Activated T-cell treated with anti-CD3 and anti-CD28 coated beads, Interleukin-2, amount 50 U/mL, for 24 hours (primary cell): ENCODE measurements around the gene RAB6D.
"Not testable (repeated sequence)": the region's sequence is repeated elsewhere in the genome, so short reads cannot be mapped to it uniquely, and the experiment has no call there.

Source experiments
- DNase-seq: peaks from one replicate; pipeline ENCODE4 v3.0.0-alpha.2; 2020
- H3K27ac Mint-ChIP-seq: 2 replicates; pipeline ENCODE4 v1.8.0; 2020; ENCODE audit warnings: mild to moderate bottlenecking, mixed read lengths
- H3K27me3 Mint-ChIP-seq: 2 replicates; pipeline ENCODE4 v1.8.0; 2020; ENCODE audit warnings: mixed read lengths
- H3K36me3 Mint-ChIP-seq: 2 replicates; pipeline ENCODE4 v1.8.0; 2020; ENCODE audit warnings: low read depth, mixed read lengths
- H3K4me1 Mint-ChIP-seq: 2 replicates; pipeline ENCODE4 v1.8.0; 2020; ENCODE audit warnings: low read depth, mixed read lengths
- H3K4me3 Mint-ChIP-seq: 2 replicates; pipeline ENCODE4 v1.8.0; 2020; ENCODE audit warnings: mild to moderate bottlenecking, moderate library complexity, mixed read lengths
- H3K9me3 Mint-ChIP-seq: 2 replicates; pipeline ENCODE4 v1.8.0; 2020; ENCODE audit warnings: mixed read lengths

Gene RAB6D

DNA sequence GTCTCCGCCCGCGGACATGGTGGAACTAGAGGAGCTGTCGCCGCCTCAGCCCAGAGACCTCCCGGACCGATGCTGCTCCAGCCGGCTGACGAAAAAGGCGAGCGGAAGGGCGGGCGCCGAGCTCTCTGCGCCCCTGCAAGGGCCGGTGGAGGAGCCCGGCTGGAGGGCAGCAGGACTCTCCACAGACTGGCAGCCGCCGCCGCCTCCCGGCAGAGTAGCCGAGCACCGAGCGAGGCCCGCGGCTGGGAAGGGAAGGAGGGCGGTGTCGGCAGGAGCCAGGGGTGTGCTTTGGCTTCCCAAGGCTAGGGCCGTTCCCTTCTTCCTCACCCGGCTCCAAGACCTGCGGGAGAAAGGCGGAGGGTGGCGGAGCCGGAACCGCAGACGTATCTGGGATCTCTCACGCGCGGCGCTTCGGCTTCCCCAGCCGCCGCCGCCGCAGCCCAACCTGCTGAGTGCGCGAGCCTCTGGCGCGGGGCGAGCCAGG lies at the start of gene RAB6D:
Gene RAB6D (minus strand): TSS at position 466 of the 484 bp plus-strand sequence. CDS start 448 bp downstream, at position 18.
- H3K4me1 Mint-ChIP-seq, DNase-seq, H3K27ac Mint-ChIP-seq, H3K36me3 Mint-ChIP-seq, H3K9me3 Mint-ChIP-seq: not testable (repeated sequence)
- Mint-ChIP-seq H3K27me3 (peaks cover 62% of the 10 kb centered on the region), H3K4me3 (peak within 1 kb of the TSS; percentile 31)

DNA sequence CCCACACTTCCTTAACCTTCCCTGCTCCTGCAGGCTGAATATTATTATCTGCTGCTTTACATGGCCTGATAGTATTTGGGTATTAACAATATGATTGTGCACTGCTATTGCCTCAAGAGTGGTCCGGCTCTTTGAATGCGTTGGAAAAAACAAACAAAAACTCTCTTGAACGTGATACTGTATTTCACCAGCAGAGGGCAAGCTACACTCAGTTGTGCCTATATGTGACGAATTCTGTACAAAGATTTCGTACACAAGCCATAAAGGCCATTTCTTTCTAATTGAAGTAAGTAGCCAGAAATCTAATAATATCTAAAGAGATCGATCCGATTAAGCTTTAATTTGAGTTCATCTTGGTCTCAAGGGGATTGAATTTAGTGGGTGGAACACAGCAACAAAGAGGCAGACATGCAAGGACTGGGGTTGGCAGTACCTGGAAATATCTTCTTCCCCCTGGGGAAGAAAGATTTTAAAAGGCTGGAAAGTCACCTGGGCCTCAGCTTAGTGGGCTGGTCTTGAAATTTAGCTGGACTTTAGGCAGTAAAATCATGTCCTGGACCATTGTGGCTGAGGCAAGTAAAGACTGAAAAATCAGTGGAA lies 49.3 kb upstream of the RAB6D start:
- DNase-seq, result no peak
- no peaks in the 10 kb centered on the region for H3K36me3 Mint-ChIP-seq
- H3K4me1 Mint-ChIP-seq, result no peaks in the 10 kb centered on the region
- H3K4me3 Mint-ChIP-seq, result no peak overlapping the region
- H3K27me3 Mint-ChIP-seq, result peaks cover 56% of the 10 kb centered on the region
- H3K27ac Mint-ChIP-seq, result no peak overlapping the region
- H3K9me3 Mint-ChIP-seq, result no peaks in the 10 kb centered on the region

DNA sequence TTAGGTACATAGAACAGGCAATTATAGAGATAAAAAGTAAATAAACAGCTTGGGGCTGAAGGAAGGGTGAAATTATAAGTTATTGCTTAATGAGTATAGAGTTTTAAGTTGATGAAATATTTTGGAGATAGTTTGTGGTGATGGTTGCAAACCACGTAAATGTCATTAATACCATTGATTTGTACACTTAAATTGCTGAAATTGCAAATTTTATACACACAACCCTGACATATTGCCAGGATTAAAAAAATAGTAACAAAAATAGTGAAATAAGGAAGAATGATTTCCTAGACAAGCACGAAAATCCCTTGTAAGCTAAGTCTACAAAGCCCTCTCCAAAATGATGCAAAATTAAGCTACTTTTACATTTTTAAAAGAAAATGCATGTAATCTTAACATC lies 46.2 kb upstream of the RAB6D start:
- Mint-ChIP-seq H3K27me3 (peaks cover 61% of the 10 kb centered on the region), H3K9me3 (no peaks in the 10 kb centered on the region), H3K36me3 (no peaks in the 10 kb centered on the region), H3K4me3 (no peak overlapping the region), H3K27ac (no peak overlapping the region), H3K4me1 (no peaks in the 10 kb centered on the region)
- DNase-seq, result no peak

DNA sequence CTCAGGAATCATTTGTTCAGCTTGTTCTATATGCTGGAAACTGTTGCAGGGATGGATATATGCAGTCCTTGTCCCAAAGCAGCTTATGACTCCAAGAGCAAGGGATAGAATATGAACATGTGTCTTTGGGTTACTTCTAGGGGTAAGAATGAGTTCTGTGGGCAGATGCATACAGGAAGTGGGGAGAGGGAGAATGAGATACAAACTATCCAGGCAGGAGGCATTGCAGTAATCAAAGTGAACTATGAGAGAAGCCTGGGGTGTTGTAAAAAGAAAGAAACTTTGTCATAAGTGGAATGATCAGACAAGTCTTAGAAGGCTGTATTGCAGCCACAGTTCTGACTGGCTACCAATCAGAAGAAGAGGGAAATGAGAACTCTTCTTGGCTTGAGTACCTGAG lies 44.8 kb upstream of the RAB6D start:
- H3K4me1 Mint-ChIP-seq, result peaks cover 3% of the 10 kb centered on the region
- no peak overlapping the region for H3K27ac Mint-ChIP-seq
- no peak overlapping the region for H3K4me3 Mint-ChIP-seq
- no peaks in the 10 kb centered on the region for H3K9me3 Mint-ChIP-seq
- H3K27me3 Mint-ChIP-seq, result peaks cover 68% of the 10 kb centered on the region
- DNase-seq, result no peak
- no peaks in the 10 kb centered on the region for H3K36me3 Mint-ChIP-seq

DNA sequence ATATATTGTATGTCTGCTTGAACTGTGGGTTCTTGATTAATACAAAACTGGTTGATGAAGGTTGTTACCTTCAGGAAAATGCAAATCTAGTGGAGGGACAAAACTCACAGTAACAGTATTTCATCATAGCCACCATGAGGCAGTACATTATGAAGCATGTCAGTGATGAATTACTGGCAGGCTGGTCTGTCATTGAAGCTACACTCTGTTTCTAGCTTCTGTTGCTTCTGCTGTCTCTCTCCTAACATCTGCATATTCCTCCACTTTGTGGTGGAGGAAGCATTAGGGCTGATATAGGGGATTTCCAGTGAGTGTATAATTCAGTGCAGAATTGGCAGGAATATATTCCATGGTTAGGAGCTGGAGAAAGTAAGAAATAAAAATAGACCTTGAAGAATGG lies 44.2 kb upstream of the RAB6D start:
- Mint-ChIP-seq H3K4me3 (no peak overlapping the region), H3K27ac (no peak overlapping the region), H3K36me3 (no peaks in the 10 kb centered on the region), H3K4me1 (peaks cover 3% of the 10 kb centered on the region), H3K27me3 (peaks cover 64% of the 10 kb centered on the region), H3K9me3 (no peaks in the 10 kb centered on the region)
- no peak for DNase-seq

DNA sequence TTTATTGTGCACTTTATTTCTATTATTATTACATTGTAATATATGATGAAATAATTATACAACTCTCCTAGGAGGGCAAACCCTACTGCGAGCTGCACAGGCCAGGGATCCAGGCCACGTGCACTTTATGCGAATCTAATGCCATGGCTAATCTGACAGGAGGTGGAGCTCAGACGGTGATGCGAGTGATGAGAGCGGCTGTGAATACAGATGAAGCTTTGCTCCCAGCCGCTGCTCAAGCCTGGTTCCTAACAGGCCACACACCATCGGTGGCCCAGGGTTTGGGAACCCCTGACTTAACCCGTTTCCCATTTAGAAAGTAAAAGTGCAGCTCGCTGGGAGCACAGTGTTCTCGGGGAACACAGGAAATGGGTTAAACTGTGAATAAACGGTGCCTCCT lies 40.8 kb upstream of the RAB6D start:
- no peak for DNase-seq
- no peaks in the 10 kb centered on the region for H3K9me3 Mint-ChIP-seq
- peaks cover 3% of the 10 kb centered on the region for H3K4me1 Mint-ChIP-seq
- no peak overlapping the region for H3K27ac Mint-ChIP-seq
- H3K4me3 Mint-ChIP-seq, result no peak overlapping the region
- H3K27me3 Mint-ChIP-seq, result peaks cover 60% of the 10 kb centered on the region
- no peaks in the 10 kb centered on the region for H3K36me3 Mint-ChIP-seq

DNA sequence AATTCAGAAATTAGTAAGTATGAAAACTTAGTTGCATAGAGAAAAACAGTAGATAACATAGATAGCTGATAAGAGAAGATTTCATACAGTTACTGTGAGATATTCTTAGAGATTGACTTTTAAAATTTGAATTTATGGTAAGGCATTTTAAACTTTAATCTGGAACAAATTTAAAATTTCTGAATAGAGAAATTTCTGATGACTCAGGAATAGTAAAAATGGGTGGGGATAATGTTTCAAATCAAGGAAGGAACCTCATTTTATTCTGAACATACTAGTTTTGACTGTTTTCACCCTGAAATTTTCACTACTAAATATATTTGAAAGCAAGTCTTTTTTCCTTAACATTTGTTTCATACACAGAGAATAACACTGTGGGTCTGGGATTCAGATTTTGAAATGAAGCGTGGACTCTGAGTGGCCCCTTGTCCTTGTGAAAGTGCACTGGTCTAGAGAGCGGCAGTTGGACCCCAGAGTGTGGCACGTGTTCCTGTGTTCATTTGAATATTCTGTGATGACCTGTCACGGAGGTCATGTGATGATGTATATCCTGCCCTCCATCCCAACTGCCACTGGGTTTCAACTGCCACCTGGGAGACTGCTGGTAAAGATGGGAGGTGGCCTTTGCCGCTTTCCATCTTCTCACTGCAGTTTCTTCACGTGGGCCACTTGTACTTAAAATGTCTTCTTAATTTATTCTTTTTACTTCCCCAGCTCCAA lies 38.5 kb upstream of the RAB6D start:
- H3K9me3 Mint-ChIP-seq, result no peaks in the 10 kb centered on the region
- DNase-seq, result no peak
- no peaks in the 10 kb centered on the region for H3K36me3 Mint-ChIP-seq
- H3K4me1 Mint-ChIP-seq, result peaks cover 3% of the 10 kb centered on the region
- H3K27me3 Mint-ChIP-seq, result peaks cover 42% of the 10 kb centered on the region
- no peak overlapping the region for H3K27ac Mint-ChIP-seq
- no peak overlapping the region for H3K4me3 Mint-ChIP-seq

DNA sequence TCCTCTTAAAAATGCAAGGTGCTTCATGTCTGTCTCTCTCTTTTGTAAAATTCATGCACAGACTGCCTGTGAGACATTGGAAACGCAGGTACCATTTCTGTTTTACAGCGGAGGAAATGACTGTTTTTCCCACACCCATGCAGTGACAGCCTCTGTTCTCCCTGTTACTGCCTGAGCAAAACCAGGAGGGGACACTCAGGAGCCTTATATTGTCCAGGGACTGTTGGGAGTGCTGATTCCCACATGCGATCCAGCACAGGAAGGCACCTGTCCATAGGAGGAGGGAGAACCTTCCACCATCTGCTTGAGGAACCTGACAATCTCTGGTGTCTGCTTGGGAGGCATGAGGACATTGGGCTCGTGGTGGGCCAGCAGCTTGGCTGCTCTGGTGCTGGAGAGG lies 36.9 kb upstream of the RAB6D start:
- Mint-ChIP-seq H3K27me3 (peaks cover 35% of the 10 kb centered on the region), H3K4me3 (no peak overlapping the region), H3K36me3 (no peaks in the 10 kb centered on the region), H3K27ac (no peak overlapping the region), H3K9me3 (no peaks in the 10 kb centered on the region), H3K4me1 (peaks cover 3% of the 10 kb centered on the region)
- DNase-seq, result no peak

DNA sequence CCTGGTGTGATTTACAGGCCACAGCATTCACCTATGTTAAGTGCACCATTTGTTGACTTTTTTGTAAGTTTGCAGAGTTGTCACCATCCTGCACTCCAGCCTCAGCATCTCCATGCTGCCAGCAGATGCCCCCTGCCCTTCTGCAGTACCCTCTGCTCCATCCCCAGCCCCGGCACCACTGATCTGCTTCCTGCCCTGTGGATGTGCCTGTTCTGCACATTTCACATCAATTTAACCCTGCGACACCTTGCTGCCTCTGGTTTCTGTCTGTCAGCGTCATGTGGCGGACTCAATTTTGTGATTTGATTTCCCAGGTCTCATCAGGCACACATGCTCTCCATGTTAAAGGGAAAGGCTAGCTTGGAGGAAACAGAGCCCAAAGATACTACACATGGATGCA lies 36.5 kb upstream of the RAB6D start:
- not testable (repeated sequence) for H3K36me3 Mint-ChIP-seq, H3K27ac Mint-ChIP-seq, H3K4me1 Mint-ChIP-seq, H3K9me3 Mint-ChIP-seq, H3K4me3 Mint-ChIP-seq, DNase-seq
- peaks cover 31% of the 10 kb centered on the region for H3K27me3 Mint-ChIP-seq

DNA sequence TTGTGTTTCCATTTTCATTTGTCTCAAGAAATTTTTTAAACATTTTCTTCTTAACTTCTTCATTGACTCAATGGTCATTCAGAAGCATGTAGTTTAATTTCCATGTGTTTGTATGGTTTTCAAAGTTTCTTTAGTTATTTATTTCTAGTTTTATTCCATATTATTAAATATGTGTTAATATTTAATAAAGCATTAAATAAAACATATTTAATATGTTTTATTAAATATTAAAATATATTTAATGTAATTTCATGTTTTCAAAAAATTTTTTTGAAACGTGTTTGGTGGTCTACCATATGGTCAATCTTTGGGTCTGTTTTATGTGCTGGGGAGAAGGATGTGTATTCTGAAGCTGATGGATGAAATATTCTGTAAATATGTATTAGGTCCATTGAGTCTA lies 32.2 kb upstream of the RAB6D start:
- H3K4me1 Mint-ChIP-seq, H3K9me3 Mint-ChIP-seq, H3K36me3 Mint-ChIP-seq, H3K4me3 Mint-ChIP-seq, H3K27ac Mint-ChIP-seq, DNase-seq: not testable (repeated sequence)
- peaks cover 26% of the 10 kb centered on the region for H3K27me3 Mint-ChIP-seq

DNA sequence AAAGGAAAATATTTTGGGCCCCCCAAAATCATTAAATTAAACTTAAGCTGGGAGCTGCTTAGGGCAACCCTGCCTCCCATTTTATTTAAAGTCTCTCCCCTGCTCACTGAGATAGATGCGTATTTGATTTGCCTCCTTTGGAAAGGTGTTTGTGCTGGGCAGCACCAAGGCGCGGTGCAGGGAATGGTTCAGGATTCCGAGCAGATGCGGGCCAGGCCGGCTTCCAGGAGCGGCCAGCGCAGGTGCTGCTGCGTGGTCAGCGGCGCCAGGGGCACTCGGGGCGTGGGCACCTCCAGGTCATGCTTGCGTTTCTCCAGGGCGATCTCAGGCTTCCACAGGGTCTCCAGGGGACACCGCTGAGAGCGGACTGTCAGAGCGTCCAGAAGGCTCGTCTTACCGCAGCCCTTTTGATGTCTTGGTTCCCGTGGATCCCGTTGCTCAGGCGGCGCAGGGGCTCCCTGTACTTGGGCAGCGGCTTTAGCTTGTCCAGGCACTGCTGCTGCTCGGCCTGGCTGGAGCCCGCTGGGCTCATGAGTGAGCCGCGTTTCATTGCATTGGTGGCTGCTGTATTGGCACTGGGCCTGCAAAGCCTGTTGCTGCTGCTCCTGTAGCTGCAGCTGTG lies 31.2 kb upstream of the RAB6D start:
- not testable (repeated sequence) for H3K9me3 Mint-ChIP-seq, DNase-seq, H3K4me1 Mint-ChIP-seq, H3K27ac Mint-ChIP-seq, H3K36me3 Mint-ChIP-seq, H3K4me3 Mint-ChIP-seq
- H3K27me3 Mint-ChIP-seq, result peaks cover 20% of the 10 kb centered on the region

DNA sequence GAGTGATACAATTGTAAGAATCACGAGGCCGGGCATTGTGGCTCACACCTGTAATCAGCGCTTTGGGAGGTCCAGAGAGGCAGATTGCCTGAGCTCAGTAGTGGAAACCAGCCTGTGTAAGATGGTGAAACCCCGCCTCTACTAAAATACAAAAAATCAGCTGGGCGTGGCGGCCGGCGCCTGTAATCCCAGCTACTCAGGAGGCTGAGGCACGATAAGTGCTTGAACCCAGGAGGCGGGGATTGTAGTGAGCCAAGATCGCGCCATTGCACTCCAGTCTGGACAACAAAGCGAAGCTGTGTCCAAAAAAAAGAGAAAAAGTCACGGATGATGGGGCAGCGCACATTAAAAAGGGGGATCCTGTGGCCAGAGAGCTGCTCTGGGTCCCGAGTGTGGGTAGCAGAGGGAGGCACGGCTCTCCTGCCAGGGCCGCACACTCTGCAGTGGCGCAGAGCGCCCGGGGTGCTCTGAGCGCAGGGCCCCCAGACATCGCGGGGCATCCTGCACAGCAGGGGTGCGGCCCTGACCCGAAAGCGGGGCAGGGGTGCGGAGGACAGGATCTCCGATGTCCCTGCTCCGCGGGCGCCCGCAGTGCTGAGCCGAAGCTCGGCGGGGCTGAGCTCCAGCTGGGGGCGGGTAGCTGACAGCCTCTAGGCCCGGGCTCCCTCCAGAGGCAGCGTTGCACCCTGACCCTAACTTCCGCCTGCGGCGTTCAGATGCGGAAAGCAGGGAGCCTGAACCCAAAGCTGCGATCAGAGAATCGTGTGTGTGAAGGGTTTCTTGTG lies 30.4 kb upstream of the RAB6D start:
- Mint-ChIP-seq H3K4me3 (no peak overlapping the region), H3K9me3 (no peaks in the 10 kb centered on the region), H3K27me3 (peaks cover 17% of the 10 kb centered on the region)

DNA sequence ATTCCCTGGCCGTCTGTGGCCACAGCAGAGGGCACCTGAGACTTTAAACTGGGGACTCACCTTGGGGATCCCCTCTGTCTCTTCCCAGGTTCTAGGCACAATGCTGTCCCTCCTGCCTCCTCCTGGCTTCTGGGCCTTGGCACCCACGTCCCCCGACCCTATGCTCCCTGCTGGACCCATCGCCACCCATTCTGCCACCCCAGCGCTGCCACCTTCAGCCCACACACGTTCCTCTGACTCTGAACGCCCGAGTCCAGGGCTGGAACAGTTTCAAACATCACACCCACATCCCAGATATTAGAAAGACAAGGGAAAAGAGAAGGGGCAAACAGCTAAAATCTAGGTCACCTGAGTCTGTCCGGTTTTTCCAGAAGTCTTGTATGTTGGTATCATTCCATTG lies 28.0 kb upstream of the RAB6D start:
- H3K4me3 Mint-ChIP-seq, H3K36me3 Mint-ChIP-seq, H3K4me1 Mint-ChIP-seq, H3K9me3 Mint-ChIP-seq, H3K27ac Mint-ChIP-seq, DNase-seq: not testable (repeated sequence)
- H3K27me3 Mint-ChIP-seq, result peaks cover 22% of the 10 kb centered on the region

More for the DNA sequence above, 30.4 kb upstream of the RAB6D start:
- no peak overlapping the region for H3K27ac Mint-ChIP-seq
- no peak for DNase-seq
- H3K36me3 Mint-ChIP-seq, result no peaks in the 10 kb centered on the region
- peaks cover 3% of the 10 kb centered on the region for H3K4me1 Mint-ChIP-seq

DNA sequence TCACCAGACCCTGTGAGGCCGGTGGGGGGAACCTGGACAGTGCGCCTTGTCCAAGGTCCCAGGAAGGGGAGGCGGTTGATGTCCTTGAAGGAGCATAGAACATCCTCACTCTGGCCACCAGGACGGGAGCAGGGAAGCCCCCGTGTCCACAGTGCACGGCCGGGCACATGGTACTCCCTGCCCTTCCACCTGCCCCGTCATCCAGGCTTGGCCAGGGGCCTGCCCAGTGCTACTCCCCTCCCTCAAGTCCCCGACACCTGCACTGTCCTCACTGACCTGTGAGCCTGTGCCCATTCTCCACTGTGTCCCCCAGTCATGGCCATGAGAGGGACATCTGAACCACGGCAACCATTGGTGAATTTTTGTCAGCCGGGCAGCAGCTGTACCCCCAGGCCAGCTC lies 27.5 kb upstream of the RAB6D start:
- H3K36me3 Mint-ChIP-seq, H3K27ac Mint-ChIP-seq, H3K4me3 Mint-ChIP-seq, DNase-seq, H3K4me1 Mint-ChIP-seq, H3K9me3 Mint-ChIP-seq: not testable (repeated sequence)
- peaks cover 22% of the 10 kb centered on the region for H3K27me3 Mint-ChIP-seq
